HL-60 (cell line): ENCODE measurements around the gene HEMK1.

Experiments
- DNase-seq, 2 experiments: peaks; one replicate each; pipeline ENCODE4 v3.0.0-alpha.2; 2010 to 2020; ENCODE audit warnings: low read depth in 1 of 2, low spot score in 1 of 2
- H3K27ac ChIP-seq: fragments of 250-450 bp; sonication (Bioruptor Pico); replicated peaks from 2 replicates; pipeline ENCODE4 v1.5.1; 2020; ENCODE audit warnings: mild to moderate bottlenecking, moderate library complexity
- H3K27me3 ChIP-seq: fragments of 250-450 bp; sonication (Bioruptor Pico); 2 replicates; pipeline ENCODE4 v1.5.1; 2021; ENCODE audit warnings: mild to moderate bottlenecking, moderate library complexity; ENCODE audit not compliant: insufficient read depth, poor library complexity, severe bottlenecking
- H3K4me3 ChIP-seq: replicated peaks from 2 replicates; pipeline ENCODE4 v1.5.1; 2011; ENCODE audit warnings: mild to moderate bottlenecking, control low read depth, low read length; ENCODE audit not compliant: insufficient read depth
- CTCF ChIP-seq: IDR thresholded peaks from one replicate; pipeline ENCODE4 v1.5.1; 2011; ENCODE audit warnings: low read length, control low read depth, inconsistent platforms; ENCODE audit not compliant: insufficient read depth
- GABPA ChIP-seq: IDR thresholded peaks from 2 replicates; pipeline ENCODE4 v1.6.1; 2012; ENCODE audit warnings: low read depth
- POLR2AphosphoS5 ChIP-seq: IDR thresholded peaks from 2 replicates; pipeline ENCODE4 v1.6.1; 2012; ENCODE audit warnings: low read depth
- REST ChIP-seq: IDR thresholded peaks from 2 replicates; pipeline ENCODE4 v1.6.1; 2012; ENCODE audit warnings: low read depth; ENCODE audit not compliant: insufficient replicate concordance
- SPI1 ChIP-seq: IDR thresholded peaks from 2 replicates; pipeline ENCODE4 v1.6.1; 2012; ENCODE audit warnings: low read depth, mild to moderate bottlenecking, borderline replicate concordance

The HEMK1 gene

GRCh38 chr3:50572801-50573371 is 3.6 kb downstream of the HEMK1 start:
- TF ChIP-seq CTCF (no peak), REST (no peak)
- H3K4me3 ChIP-seq = no peak overlapping the region
- no peaks in the 10 kb centered on the region for H3K27me3 ChIP-seq
- no peak for DNase-seq
- no peak overlapping the region; the same call in 1 of the 2 replicates for H3K27ac ChIP-seq

GRCh38 chr3:50573566-50574443 is 4.5 kb downstream of the HEMK1 start:
- no peak overlapping the region for H3K27ac ChIP-seq
- H3K27me3 ChIP-seq = no peaks in the 10 kb centered on the region
- no peak for DNase-seq
- no peak overlapping the region for H3K4me3 ChIP-seq
- TF ChIP-seq REST = no peak
- no peak for TF ChIP-seq CTCF
- no peak for TF ChIP-seq SPI1
- TF ChIP-seq POLR2AphosphoS5 = no peak
- no peak for TF ChIP-seq GABPA

GRCh38 chr3:50574444-50574831 is 5.1 kb downstream of the HEMK1 start:
- H3K27me3 ChIP-seq = no peaks in the 10 kb centered on the region
- H3K4me3 ChIP-seq = no peak overlapping the region
- TF ChIP-seq CTCF = no peak
- H3K27ac ChIP-seq = no peak overlapping the region
- DNase-seq = no peak

- no peak for DNase-seq
- TF ChIP-seq CTCF = no peak
- TF ChIP-seq REST = no peak
- TF ChIP-seq GABPA = no peak
- Histone ChIP-seq H3K27ac (no peak overlapping the region), H3K27me3 (no peaks in the 10 kb centered on the region), H3K4me3 (no peak overlapping the region)
Observed at GRCh38 chr3:50575372-50575771, 6.0 kb downstream of the HEMK1 start.
